LNCAP (cell line): ENCODE measurements around the gene PTPRD.

Experiments
- CTCF ChIP-seq: fragments of 450-650 bp; IDR thresholded peaks from 2 replicates; pipeline ENCODE4 v1.5.1; 2017; ENCODE audit warnings: mild to moderate bottlenecking

PTPRD gene

GRCh38 chr9:8622222-8622802, 1990.5 kb downstream of the PTPRD start:
- TF ChIP-seq CTCF: no peak

- no peak for TF ChIP-seq CTCF
These were observed 1991.4 kb downstream of the PTPRD start for GRCh38 chr9:8621416-8621815.

DNA sequence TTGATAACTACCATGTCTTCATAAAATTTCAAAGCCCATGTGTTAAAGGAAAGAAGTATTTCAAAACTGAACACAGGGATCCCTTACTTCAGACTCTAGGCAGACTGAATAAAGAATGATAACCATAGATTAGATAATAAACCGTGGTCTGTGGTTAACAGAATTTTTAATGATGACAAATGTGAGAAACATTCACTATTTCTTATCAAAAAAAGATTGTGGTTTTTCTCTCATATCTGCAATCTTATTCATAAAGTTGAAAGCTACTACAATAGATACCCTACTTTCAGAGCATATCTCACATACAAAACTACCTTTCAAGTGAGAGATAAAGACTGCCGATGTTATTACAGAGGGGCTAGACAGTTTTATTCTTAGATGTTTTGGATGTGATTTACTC, 1996.4 kb downstream of the PTPRD start:
- no peak for TF ChIP-seq CTCF

GRCh38 chr9:8614926-8615440, 1997.8 kb downstream of the PTPRD start:
- no peak for TF ChIP-seq CTCF

- no peak for TF ChIP-seq CTCF
These were observed 1999.4 kb downstream of the PTPRD start for GRCh38 chr9:8613346-8613825.

DNA sequence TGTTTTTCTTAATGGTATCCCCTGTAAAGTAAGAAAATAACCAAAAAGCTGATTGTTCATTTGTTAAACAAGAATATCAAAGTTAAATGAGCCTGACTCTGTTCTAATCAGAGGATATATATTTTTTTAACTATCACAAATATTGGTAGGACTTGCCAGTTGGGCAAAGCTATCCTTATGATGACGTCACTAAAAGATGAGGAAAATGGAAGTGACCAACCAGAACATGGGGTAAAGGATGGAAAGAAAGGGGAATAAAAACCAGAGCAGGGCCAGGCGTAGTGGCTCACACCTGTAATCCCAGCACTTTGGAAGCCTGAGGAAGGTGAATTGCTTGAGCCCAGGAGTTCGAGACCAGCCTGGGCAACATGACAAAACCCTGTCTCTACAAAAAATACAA, 2001.6 kb downstream of the PTPRD start:
- no peak for TF ChIP-seq CTCF

DNA sequence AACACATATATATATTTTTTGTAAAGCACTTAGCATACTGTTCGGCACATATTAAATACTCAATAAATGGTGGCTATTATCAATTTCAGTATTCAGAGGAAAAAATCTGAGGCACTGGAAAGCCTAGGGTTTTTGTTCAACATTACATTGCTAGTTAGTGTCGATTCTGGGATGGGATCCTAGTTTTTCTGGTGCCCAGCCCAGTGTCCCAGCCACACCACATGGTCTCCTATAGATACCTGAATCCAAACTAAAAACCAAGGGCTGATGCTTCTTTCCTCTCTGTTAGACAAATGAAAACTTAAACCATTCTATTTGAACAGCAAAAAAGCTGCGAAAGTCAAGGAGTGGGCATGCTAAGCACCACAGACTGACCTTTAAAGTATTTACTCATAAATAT, 2002.5 kb downstream of the PTPRD start:
- no peak for TF ChIP-seq CTCF

DNA sequence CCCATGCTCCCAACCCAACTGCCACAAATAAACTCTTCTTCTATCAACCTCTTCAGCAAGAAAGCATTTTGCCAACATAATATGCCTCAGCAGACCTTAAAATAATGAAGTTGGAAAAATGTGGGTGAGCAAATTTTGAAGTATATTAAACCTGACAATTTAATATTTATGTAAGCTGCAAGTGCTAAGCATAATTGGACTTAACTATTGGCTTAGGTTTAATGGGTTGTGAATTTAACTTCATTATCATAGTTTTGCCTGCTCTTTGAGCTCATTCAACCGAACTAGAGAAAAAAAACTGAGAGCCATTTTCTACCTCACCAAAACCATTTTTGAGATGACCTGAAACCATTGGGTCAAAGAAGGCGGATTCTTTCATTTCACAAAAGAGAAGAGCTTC, 2007.7 kb downstream of the PTPRD start:
- no peak for TF ChIP-seq CTCF
